Kasumi-1 (cell line): ENCODE measurements around the gene SPOCK1.

Source experiments
- DNase-seq, 2 experiments: peaks; one replicate each; lab custom pipeline; 2025; lab: John Stamatoyannopoulos, UW

Gene SPOCK1

GRCh38 chr5:137155261-137156000 is 343.7 kb downstream of the SPOCK1 start:
- no peak for DNase-seq

GRCh38 chr5:137152616-137153015 is 346.5 kb downstream of the SPOCK1 start:
- no peak for DNase-seq

GRCh38 chr5:137148655-137149054 is 350.5 kb downstream of the SPOCK1 start:
- DNase-seq: no peak

GRCh38 chr5:137148159-137148558 is 351.0 kb downstream of the SPOCK1 start:
- DNase-seq: no peak

- DNase-seq: no peak
These were observed 351.8 kb downstream of the SPOCK1 start for GRCh38 chr5:137147346-137147745.

- no peak for DNase-seq
These were observed 352.7 kb downstream of the SPOCK1 start for GRCh38 chr5:137146402-137146890.

- DNase-seq: no peak
These were observed 353.4 kb downstream of the SPOCK1 start for GRCh38 chr5:137145721-137146120.

GRCh38 chr5:137144656-137145055 is 354.5 kb downstream of the SPOCK1 start:
- DNase-seq: no peak

GRCh38 chr5:137142764-137143605 is 356.1 kb downstream of the SPOCK1 start:
- DNase-seq: no peak

- DNase-seq: no peak
These were observed 356.8 kb downstream of the SPOCK1 start for GRCh38 chr5:137142346-137142745.

GRCh38 chr5:137141779-137142178 is 357.3 kb downstream of the SPOCK1 start:
- DNase-seq: no peak

GRCh38 chr5:137136991-137137632 is 362.0 kb downstream of the SPOCK1 start:
- DNase-seq: no peak

- no peak for DNase-seq
These were observed 364.1 kb downstream of the SPOCK1 start for GRCh38 chr5:137134920-137135532.

GRCh38 chr5:137129886-137130680 is 369.0 kb downstream of the SPOCK1 start:
- DNase-seq: no peak

GRCh38 chr5:137128012-137128411 is 371.1 kb downstream of the SPOCK1 start:
- no peak for DNase-seq

GRCh38 chr5:137126829-137127228 is 372.3 kb downstream of the SPOCK1 start:
- DNase-seq: no peak

GRCh38 chr5:137122558-137122957 is 376.6 kb downstream of the SPOCK1 start:
- no peak for DNase-seq

- DNase-seq: no peak
These were observed 377.1 kb downstream of the SPOCK1 start for GRCh38 chr5:137122075-137122474.

GRCh38 chr5:137119321-137119720 is 379.8 kb downstream of the SPOCK1 start:
- no peak for DNase-seq

GRCh38 chr5:137118629-137119028 is 380.5 kb downstream of the SPOCK1 start:
- DNase-seq: no peak

GRCh38 chr5:137115152-137115551 is 384.0 kb downstream of the SPOCK1 start:
- no peak for DNase-seq
